H1 (cell line): ENCODE measurements around the gene PRMT2.

Source experiments
- CBX5 ChIP-seq: fragments of 300-800, 300-1000 bp; sonication (generic); IDR thresholded peaks from 2 replicates; pipeline ENCODE4 v1.7.1; 2016; ENCODE audit warnings: antibody characterized with exemption, low read length, low read depth
- CTCF ChIP-seq, 3 experiments: IDR thresholded peaks; 1 replicate in 2 of 3; 2 replicates in 1 of 3; pipeline versions ENCODE4 v1.5.1 to v1.6.1; 2011; ENCODE audit warnings: low read length in 3 of 3, mild to moderate bottlenecking in 3 of 3, inconsistent platforms in 2 of 3, low read depth in 1 of 3, moderate library complexity in 1 of 3; ENCODE audit not compliant: insufficient read depth in 1 of 3; ENCODE audit errors: control extremely low read depth in 1 of 3
- EGR1 ChIP-seq: IDR thresholded peaks from 2 replicates; pipeline ENCODE4 v1.6.1; 2011; ENCODE audit warnings: low read depth, low read length, borderline replicate concordance
- HDAC2 ChIP-seq, 2 experiments: fragments of 300-600 bp in 1 of 2; sonication (generic) in 1 of 2; IDR thresholded peaks; 2 replicates each; pipeline ENCODE4 v1.6.1; 2011 to 2012; ENCODE audit warnings: low read depth in 2 of 2, low read length in 2 of 2, mild to moderate bottlenecking in 2 of 2, moderate library complexity in 2 of 2, borderline replicate concordance in 1 of 2, inconsistent platforms in 1 of 2
- NRF1 ChIP-seq: IDR thresholded peaks from 2 replicates; pipeline ENCODE4 v1.6.1; 2011; ENCODE audit warnings: mild to moderate bottlenecking, low read depth, low read length, improper control_type of control experiment
- POLR2A ChIP-seq, 2 experiments: IDR thresholded peaks; 1 replicate in 1 of 2; 2 replicates in 1 of 2; pipeline ENCODE4 v1.6.1; 2011; ENCODE audit warnings: low read depth in 2 of 2, low read length in 2 of 2, mild to moderate bottlenecking in 2 of 2; ENCODE audit errors: control extremely low read depth in 1 of 2
- POLR2AphosphoS5 ChIP-seq: IDR thresholded peaks from 2 replicates; pipeline ENCODE4 v1.6.1; 2011; ENCODE audit warnings: low read depth, low read length
- RAD21 ChIP-seq, 2 experiments: IDR thresholded peaks in 1 of 2; conservative IDR thresholded peaks in 1 of 2; 2 replicates each; pipeline ENCODE4 v1.6.1; 2011; ENCODE audit warnings: low read depth in 2 of 2, low read length in 2 of 2, improper control_type of control experiment in 1 of 2, inconsistent platforms in 1 of 2, mild to moderate bottlenecking in 1 of 2, moderate library complexity in 1 of 2
- SP1 ChIP-seq: IDR thresholded peaks from 2 replicates; pipeline ENCODE4 v1.6.1; 2011; ENCODE audit warnings: low read depth, low read length
- TBP ChIP-seq: IDR thresholded peaks from 2 replicates; pipeline ENCODE4 v1.6.1; 2011; ENCODE audit warnings: low read depth, low read length, improper control_type of control experiment
- USF2 ChIP-seq: IDR thresholded peaks from 2 replicates; pipeline ENCODE4 v1.6.1; 2011; ENCODE audit warnings: low read length, improper control_type of control experiment

GRCh38 chr21:46598581-46599572, 36.6 kb upstream of the PRMT2 start:
- TF ChIP-seq CBX5 (no peak), POLR2A (IDR thresholded peaks at IDR 0.05; ENCODE audit: control extremely low read depth in 1 of 2, low read depth in 2 of 2, low read length in 2 of 2) (no peak), HDAC2 (IDR thresholded peaks at IDR 0.05; ENCODE audit: borderline replicate concordance in 1 of 2, low read depth in 2 of 2, low read length in 2 of 2) (no peak), CTCF (IDR thresholded peaks at IDR 0.05; ENCODE audit: control extremely low read depth in 1 of 3, insufficient read depth in 1 of 3, low read depth in 1 of 3, low read length in 3 of 3) (no peak), NRF1 (no peak), POLR2AphosphoS5 (no peak), EGR1 (no peak), SP1 (no peak), USF2 (no peak), TBP (no peak), RAD21 (IDR thresholded peaks at IDR 0.05 in 1 of 2, conservative IDR thresholded peaks at IDR 0.05 in 1 of 2; ENCODE audit: low read depth in 2 of 2, low read length in 2 of 2) (no peak)
